Measurements from ENCODE around the gene FKBP6.
A peak's percentile ranks its signal among the peaks of the same experiment; 100 is the strongest.
"Not testable (repeated sequence)": the region's sequence is repeated elsewhere in the genome, so short reads cannot be mapped to it uniquely, and the experiment has no call there.

FKBP6 gene

DNA sequence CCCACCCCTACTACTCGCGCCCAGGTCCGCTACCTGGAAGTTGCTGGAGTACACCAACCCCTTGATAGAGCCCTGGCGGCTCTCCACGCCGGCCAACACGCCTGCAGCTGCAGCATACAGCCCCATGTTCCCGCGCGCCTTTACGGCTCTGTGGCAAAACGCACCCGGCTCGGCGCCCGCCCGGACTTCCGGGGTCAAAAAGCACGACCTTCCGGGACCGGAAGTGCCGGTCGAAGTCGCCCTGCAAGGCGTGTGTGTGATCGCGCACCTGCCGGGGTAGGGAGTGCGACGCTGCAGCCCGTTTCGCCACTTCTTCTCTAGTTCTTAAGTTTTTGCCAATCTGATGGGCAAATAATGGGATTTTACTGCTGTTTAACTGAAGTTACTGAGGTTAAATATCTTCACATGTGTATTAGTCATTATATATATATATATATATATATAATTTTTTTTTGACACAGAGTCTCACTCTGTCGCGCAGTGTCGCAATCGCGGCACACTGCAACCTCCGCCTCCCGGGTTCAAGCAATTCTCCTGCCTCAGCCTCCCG is 19.2 kb upstream of the FKBP6 start, which contains the start of gene NSUN5:
NSUN5 (minus strand) TSS at position 162 of the 550 bp plus-strand sequence; CDS start at position 126, 36 bp downstream.
- H3K27me3 ChIP-seq (ENCODE audit: control insufficient read depth, insufficient read depth, low read length): no peaks in the 10 kb centered on the region
- peak within 1 kb of the TSS; percentile 93 for H3K4me3 ChIP-seq (ENCODE audit: low read depth, low read length)
- H3K9ac ChIP-seq (ENCODE audit: low read depth, low read length): peak within 1 kb of the TSS; percentile 58
- H3K36me3 ChIP-seq (ENCODE audit: control insufficient read depth, insufficient read depth, low read length): peaks cover 30% of the 10 kb centered on the region
- H3K9me3 ChIP-seq (ENCODE audit: control insufficient read depth, insufficient read depth, low read length): no peaks in the 10 kb centered on the region
- H3K27ac ChIP-seq (ENCODE audit: low read depth, low read length): peak within 1 kb of the TSS; percentile 45
- H3K4me1 ChIP-seq (ENCODE audit: control insufficient read depth, insufficient read depth, low read length): peaks cover 3% of the 10 kb centered on the region; the same call in 1 of the 2 replicates

DNA sequence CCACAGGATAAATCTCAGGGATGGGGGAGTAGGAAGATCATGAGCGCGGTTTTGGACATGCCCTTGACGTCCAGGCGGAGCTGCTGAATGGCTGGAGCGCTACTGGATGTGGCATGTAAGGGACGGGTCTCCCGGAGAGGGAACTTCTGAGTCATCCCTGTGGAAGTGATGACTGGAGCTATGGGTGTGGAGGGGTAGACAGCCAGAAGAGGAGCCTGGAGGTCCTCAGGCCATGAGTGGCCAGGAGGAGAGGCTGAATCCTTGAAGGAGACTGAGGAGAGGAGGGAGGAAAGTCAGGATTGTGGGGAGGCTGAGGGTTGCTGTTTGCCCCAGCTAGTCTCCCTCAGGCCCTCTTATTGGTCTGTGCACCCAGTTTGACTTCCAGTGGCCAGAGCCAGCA is 16.5 kb upstream of the FKBP6 start:
- H3K4me1 ChIP-seq (ENCODE audit: control insufficient read depth, insufficient read depth, low read length); H3K4me3 ChIP-seq (ENCODE audit: low read depth, low read length); H3K9ac ChIP-seq (ENCODE audit: low read depth, low read length); H3K9me3 ChIP-seq (ENCODE audit: control insufficient read depth, insufficient read depth, low read length); H3K27ac ChIP-seq (ENCODE audit: low read depth, low read length); H3K36me3 ChIP-seq (ENCODE audit: control insufficient read depth, insufficient read depth, low read length); H3K27me3 ChIP-seq (ENCODE audit: control insufficient read depth, insufficient read depth, low read length): not testable (repeated sequence)

DNA sequence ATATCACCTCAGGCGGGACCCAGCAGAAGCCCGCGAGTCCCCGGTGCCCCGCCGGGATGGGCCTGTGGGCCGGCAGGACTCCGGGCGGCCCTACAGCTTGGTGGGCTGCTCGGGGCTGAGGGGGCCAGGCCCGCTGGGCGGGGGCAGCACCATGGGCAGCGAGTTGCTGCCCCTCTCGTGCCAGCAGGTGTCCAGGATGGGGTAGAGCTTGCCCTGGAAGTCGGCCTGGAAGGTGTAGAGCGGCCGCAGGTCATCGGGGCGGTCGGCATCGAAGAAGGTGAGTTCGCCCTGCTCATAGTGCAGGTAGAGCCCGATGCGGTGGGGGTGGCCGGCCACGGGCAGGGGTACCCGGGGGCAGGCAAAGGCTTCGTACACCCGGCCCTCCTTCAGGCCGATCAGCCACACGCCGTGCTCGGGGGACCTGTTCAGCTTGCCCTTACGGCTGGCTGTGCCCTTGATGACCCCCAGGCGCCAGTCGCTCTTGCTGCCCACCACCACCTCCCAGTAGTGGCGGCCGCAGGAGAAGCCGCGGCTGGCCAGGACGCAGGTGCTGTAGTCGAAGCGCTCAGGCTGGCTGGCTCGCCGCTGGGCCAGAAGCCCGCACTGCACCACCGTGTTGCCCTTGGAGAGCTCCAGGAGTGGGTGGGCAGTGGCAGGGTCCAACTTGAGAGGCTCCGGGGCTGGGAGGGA is 15.0 kb upstream of the FKBP6 start:
- Histone ChIP-seq H3K27me3 (ENCODE audit: control insufficient read depth, insufficient read depth, low read length) (no peaks in the 10 kb centered on the region), H3K9me3 (ENCODE audit: control insufficient read depth, insufficient read depth, low read length) (no peaks in the 10 kb centered on the region), H3K4me1 (ENCODE audit: control insufficient read depth, insufficient read depth, low read length) (no peaks in the 10 kb centered on the region), H3K36me3 (ENCODE audit: control insufficient read depth, insufficient read depth, low read length) (no peaks in the 10 kb centered on the region), H3K4me3 (ENCODE audit: low read depth, low read length) (no peak overlapping the region), H3K27ac (ENCODE audit: low read depth, low read length) (no peak overlapping the region), H3K9ac (ENCODE audit: low read depth, low read length) (no peak overlapping the region)

DNA sequence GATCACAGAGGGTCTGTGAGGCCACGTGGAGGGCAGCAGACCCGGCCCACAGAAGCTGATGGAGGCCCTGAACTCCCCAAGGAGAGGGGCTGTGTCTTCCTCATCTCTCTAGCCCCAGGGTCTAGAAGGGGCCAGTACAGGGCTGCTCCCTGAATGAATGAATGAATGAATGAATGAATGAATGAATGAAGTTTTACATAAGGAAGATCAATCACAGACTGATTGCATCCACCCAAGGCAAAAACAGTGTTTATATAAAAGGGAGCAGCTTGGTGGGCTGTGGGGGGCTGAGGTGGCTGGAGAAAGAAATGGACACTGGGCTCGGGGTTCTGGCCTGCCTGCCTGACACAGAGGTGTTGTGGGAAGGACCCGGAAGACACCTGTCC is 14.4 kb upstream of the FKBP6 start:
- H3K4me3 ChIP-seq (ENCODE audit: low read depth, low read length): no peak overlapping the region
- no peak overlapping the region for H3K27ac ChIP-seq (ENCODE audit: low read depth, low read length)
- H3K4me1 ChIP-seq (ENCODE audit: control insufficient read depth, insufficient read depth, low read length): no peaks in the 10 kb centered on the region
- no peaks in the 10 kb centered on the region for H3K36me3 ChIP-seq (ENCODE audit: control insufficient read depth, insufficient read depth, low read length)
- no peak overlapping the region for H3K9ac ChIP-seq (ENCODE audit: low read depth, low read length)
- H3K27me3 ChIP-seq (ENCODE audit: control insufficient read depth, insufficient read depth, low read length): no peaks in the 10 kb centered on the region
- H3K9me3 ChIP-seq (ENCODE audit: control insufficient read depth, insufficient read depth, low read length): no peaks in the 10 kb centered on the region

DNA sequence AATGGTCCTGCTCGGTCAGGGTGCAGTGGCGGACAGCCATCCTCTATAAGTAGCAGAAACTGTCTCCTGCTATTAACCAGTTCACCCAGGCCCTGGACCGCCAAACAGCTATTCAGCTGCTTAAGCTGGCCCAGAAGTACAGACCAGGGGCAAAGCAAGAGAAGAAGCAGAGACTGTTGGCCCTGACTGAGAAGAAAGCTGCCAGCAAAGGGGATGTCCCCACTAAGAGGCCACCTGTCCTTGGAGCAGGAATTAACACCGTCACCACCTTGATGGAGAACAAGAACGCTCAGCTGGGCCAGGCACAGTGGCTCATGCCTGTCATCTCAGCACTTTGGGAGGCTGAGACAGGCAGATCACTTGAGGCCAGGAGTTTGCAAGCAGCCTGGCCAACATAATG is 13.7 kb upstream of the FKBP6 start:
- Histone ChIP-seq H3K9ac (ENCODE audit: low read depth, low read length) (no peak overlapping the region), H3K36me3 (ENCODE audit: control insufficient read depth, insufficient read depth, low read length) (no peaks in the 10 kb centered on the region), H3K27me3 (ENCODE audit: control insufficient read depth, insufficient read depth, low read length) (no peaks in the 10 kb centered on the region), H3K4me3 (ENCODE audit: low read depth, low read length) (no peak overlapping the region), H3K9me3 (ENCODE audit: control insufficient read depth, insufficient read depth, low read length) (no peaks in the 10 kb centered on the region), H3K4me1 (ENCODE audit: control insufficient read depth, insufficient read depth, low read length) (no peaks in the 10 kb centered on the region), H3K27ac (ENCODE audit: low read depth, low read length) (no peak overlapping the region)

DNA sequence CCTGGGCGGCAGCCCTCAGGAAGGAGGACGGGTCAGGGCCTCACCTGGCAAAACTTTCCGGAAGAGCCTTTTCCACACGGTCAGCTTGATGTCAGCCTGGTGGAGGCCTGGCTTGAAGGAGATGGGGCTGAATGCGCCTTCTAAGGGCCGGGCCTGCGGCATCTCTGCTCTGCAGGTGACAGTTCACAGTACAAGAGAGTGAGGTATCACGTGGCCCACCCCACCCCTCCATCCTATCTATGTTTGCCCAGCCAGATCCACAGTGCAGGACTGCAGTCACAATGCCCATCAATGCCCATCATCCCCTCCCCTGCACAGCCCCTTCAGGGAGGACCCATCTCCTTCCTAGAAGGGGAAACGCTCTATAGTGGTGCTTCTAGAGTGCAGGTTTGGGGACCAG is 11.4 kb upstream of the FKBP6 start:
- no peak overlapping the region for H3K4me3 ChIP-seq (ENCODE audit: low read depth, low read length)
- no peak overlapping the region for H3K27ac ChIP-seq (ENCODE audit: low read depth, low read length)
- no peaks in the 10 kb centered on the region for H3K4me1 ChIP-seq (ENCODE audit: control insufficient read depth, insufficient read depth, low read length)
- no peaks in the 10 kb centered on the region for H3K36me3 ChIP-seq (ENCODE audit: control insufficient read depth, insufficient read depth, low read length)
- H3K9me3 ChIP-seq (ENCODE audit: control insufficient read depth, insufficient read depth, low read length): no peaks in the 10 kb centered on the region
- H3K27me3 ChIP-seq (ENCODE audit: control insufficient read depth, insufficient read depth, low read length): no peaks in the 10 kb centered on the region
- no peak overlapping the region for H3K9ac ChIP-seq (ENCODE audit: low read depth, low read length)

DNA sequence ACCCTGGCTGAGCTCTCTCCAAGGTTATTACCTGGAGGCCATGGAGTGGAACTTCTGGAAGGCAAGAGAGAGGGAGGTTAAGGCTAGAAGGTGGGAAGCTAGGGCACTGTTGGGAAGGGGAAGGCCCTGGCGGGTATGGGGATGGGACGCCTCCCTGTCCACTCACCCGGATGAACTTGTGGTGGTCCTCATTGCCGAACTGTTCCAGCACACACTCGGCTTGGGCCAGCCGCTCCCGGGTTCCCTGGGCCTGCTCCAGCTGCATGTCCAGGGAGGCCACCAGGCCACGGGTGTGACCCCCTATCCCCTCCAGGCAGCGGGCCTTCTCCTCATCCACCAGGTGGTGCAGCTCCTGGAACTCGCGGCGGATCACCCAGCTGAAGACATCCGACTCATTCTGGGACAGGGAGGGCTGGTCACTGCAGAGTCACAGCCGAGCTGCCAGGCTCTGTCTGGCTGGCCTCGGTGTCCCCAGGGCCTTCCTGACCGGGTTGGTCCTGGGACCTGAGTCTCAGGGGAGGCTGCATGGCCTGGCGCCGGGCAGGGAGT is 9.2 kb upstream of the FKBP6 start:
- not testable (repeated sequence) for H3K4me3 ChIP-seq (ENCODE audit: low read depth, low read length); H3K9ac ChIP-seq (ENCODE audit: low read depth, low read length); H3K4me1 ChIP-seq (ENCODE audit: control insufficient read depth, insufficient read depth, low read length); H3K9me3 ChIP-seq (ENCODE audit: control insufficient read depth, insufficient read depth, low read length); H3K36me3 ChIP-seq (ENCODE audit: control insufficient read depth, insufficient read depth, low read length); H3K27me3 ChIP-seq (ENCODE audit: control insufficient read depth, insufficient read depth, low read length); H3K27ac ChIP-seq (ENCODE audit: low read depth, low read length)

DNA sequence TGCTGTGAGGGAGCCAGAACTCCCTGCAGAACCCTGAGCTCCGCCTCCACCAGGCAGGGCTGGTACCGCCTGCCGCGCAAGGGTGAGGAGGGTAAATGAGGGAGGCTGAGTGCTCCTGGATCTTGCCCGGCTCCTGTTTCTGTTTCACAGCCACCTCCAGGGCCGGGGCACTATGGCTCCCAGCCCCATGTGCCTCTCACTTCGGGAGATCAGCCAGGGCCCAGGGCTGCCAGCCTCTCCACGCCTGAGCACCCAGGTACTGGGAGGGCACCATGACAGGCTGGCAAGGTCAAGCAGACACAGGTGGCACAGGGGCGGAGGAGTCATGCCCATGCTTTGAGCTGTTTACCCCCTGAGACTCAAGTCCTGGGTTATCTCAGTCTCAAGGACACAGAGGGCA is 8.4 kb upstream of the FKBP6 start:
- H3K36me3 ChIP-seq (ENCODE audit: control insufficient read depth, insufficient read depth, low read length); H3K9me3 ChIP-seq (ENCODE audit: control insufficient read depth, insufficient read depth, low read length); H3K27me3 ChIP-seq (ENCODE audit: control insufficient read depth, insufficient read depth, low read length); H3K4me3 ChIP-seq (ENCODE audit: low read depth, low read length); H3K4me1 ChIP-seq (ENCODE audit: control insufficient read depth, insufficient read depth, low read length); H3K9ac ChIP-seq (ENCODE audit: low read depth, low read length); H3K27ac ChIP-seq (ENCODE audit: low read depth, low read length): not testable (repeated sequence)

DNA sequence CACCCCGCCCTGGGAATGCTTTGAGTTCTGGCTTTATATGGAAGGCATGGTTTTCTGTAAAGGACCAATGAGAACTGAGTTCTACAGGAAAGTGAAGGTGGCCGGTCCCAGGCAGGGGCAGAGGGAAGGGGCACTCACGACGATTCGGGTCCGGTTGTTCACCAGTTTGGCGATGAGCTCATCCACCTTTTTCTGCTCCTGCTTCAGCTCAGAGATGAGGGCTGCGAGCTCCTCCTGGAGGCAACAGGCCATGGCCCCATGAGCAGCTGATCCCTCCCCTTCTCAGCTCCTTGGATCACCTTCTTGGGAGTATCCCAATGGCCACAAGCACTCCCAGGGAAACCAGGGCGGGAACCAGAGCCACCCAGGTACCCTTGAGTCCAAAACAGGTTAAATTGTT is 8.0 kb upstream of the FKBP6 start:
- H3K9me3 ChIP-seq (ENCODE audit: control insufficient read depth, insufficient read depth, low read length); H3K27ac ChIP-seq (ENCODE audit: low read depth, low read length); H3K27me3 ChIP-seq (ENCODE audit: control insufficient read depth, insufficient read depth, low read length): not testable (repeated sequence)

DNA sequence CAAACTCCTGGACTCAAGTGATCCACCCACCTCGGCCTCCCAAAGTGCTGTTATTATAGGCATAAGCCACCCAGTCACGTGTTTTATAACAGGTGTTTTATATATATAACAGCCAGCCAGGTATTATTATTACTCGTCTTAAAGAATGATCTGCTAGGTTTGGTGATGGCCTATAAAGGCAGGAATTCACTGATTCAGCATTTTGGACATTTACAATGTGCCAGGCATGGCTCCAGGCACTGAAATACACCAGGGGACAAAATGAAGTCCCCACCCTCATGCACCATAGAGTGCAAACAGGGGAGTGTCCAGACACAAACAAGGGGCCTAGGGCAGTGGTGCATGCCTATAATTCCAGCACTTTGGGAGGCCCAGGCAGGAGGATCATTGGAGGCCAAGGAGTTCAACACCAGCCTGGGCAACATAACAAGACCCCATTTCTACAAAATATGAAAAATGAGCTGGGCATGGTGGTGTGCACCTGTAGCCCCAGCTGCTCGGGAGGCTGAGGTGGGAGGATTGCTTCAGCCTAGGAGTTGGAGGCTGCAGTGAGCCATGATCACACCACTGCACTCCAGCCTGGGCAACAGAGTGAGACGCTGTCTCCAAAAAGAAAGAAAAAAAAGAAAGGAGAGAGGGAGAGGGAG is 4.4 kb upstream of the FKBP6 start:
- H3K27ac ChIP-seq (ENCODE audit: low read depth, low read length); H3K4me1 ChIP-seq (ENCODE audit: control insufficient read depth, insufficient read depth, low read length); H3K27me3 ChIP-seq (ENCODE audit: control insufficient read depth, insufficient read depth, low read length); H3K4me3 ChIP-seq (ENCODE audit: low read depth, low read length); H3K36me3 ChIP-seq (ENCODE audit: control insufficient read depth, insufficient read depth, low read length); H3K9ac ChIP-seq (ENCODE audit: low read depth, low read length); H3K9me3 ChIP-seq (ENCODE audit: control insufficient read depth, insufficient read depth, low read length): not testable (repeated sequence)

More for the DNA sequence above, 8.0 kb upstream of the FKBP6 start:
- not testable (repeated sequence) for H3K36me3 ChIP-seq (ENCODE audit: control insufficient read depth, insufficient read depth, low read length); H3K9ac ChIP-seq (ENCODE audit: low read depth, low read length); H3K4me1 ChIP-seq (ENCODE audit: control insufficient read depth, insufficient read depth, low read length); H3K4me3 ChIP-seq (ENCODE audit: low read depth, low read length)

DNA sequence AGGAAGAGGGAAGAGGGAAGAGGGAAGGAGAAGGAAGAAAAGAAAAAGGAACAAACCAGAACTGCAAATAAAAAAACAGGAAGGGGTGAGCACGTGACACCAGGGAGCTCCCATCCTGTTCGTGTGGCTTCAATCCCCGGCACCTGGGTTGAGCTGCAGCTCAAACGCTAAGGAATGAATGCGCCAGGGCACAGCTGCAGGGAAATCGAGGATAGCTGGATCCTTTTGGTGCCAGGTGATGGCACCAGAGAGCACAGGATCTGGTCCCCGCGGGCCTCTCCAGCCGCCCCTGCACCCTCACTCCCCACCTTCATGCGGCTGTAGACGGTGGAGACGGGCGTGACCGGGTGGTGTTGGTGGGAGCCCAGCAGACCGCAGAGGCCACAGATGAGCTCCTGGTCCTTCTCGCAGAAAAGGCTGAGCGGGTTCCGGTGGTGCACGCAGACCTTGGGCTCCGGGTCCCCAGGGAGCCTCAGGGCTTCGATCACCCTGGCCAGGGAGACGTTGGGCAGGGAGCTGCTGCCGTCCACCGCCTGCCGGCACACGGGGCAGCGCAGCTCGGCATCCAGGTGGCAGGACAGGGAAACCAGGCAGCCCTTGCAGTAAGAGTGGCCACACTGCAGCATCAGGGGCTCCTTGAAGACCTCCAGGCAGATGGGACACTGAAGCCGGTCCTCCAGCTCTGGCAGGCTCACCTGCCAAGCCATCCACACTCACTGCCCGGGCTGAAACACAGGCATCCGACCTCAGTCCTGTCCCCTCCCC is 3.7 kb upstream of the FKBP6 start:
- H3K9me3 ChIP-seq (ENCODE audit: control insufficient read depth, insufficient read depth, low read length); H3K27ac ChIP-seq (ENCODE audit: low read depth, low read length); H3K27me3 ChIP-seq (ENCODE audit: control insufficient read depth, insufficient read depth, low read length); H3K9ac ChIP-seq (ENCODE audit: low read depth, low read length); H3K4me1 ChIP-seq (ENCODE audit: control insufficient read depth, insufficient read depth, low read length); H3K4me3 ChIP-seq (ENCODE audit: low read depth, low read length); H3K36me3 ChIP-seq (ENCODE audit: control insufficient read depth, insufficient read depth, low read length): not testable (repeated sequence)
